Ishikawa (cell line): ENCODE results near the gene ADRA2A.

Experiments used
- CEBPB ChIP-seq: IDR thresholded peaks from 2 replicates; pipeline ENCODE4 v1.6.1; 2012
- CREB1 ChIP-seq: IDR thresholded peaks from 2 replicates; pipeline ENCODE4 v1.6.1; 2012; ENCODE audit warnings: low read depth
- EGR1 ChIP-seq: IDR thresholded peaks from 2 replicates; pipeline ENCODE4 v1.6.1; 2012
- EP300 ChIP-seq: IDR thresholded peaks from 2 replicates; pipeline ENCODE4 v1.6.1; 2012; ENCODE audit warnings: borderline replicate concordance
- MAX ChIP-seq: IDR thresholded peaks from 2 replicates; pipeline ENCODE4 v1.6.1; 2012
- RAD21 ChIP-seq: IDR thresholded peaks from 2 replicates; pipeline ENCODE4 v1.6.1; 2012; ENCODE audit warnings: low read depth
- REST ChIP-seq: IDR thresholded peaks from 2 replicates; pipeline ENCODE4 v1.6.1; 2012; ENCODE audit warnings: low read depth, mild to moderate bottlenecking
- TCF12 ChIP-seq: IDR thresholded peaks from 2 replicates; pipeline ENCODE4 v1.6.1; 2012; ENCODE audit warnings: low read depth
- TEAD4 ChIP-seq: IDR thresholded peaks from 2 replicates; pipeline ENCODE4 v1.6.1; 2012

- TF ChIP-seq REST, result no peak
- TF ChIP-seq EP300, result no peak
- TF ChIP-seq TCF12, result no peak
- no peak for TF ChIP-seq CEBPB
- no peak for TF ChIP-seq EGR1
- TF ChIP-seq RAD21, result no peak
- no peak for TF ChIP-seq TEAD4
- no peak for TF ChIP-seq MAX
- TF ChIP-seq CREB1, result no peak
These were observed 48.3 kb downstream of the ADRA2A start for GRCh38 chr10:111125102-111125501.
